Spleen (tissue), 11 donors: Measurements from ENCODE around the gene TOM1L1. TPM values are rescaled to one million over a fixed set of nuclear protein-coding genes. Genes with fewer than 3 reads are reported as not detected.

Experiments used
- DNase-seq: peaks from one replicate; pipeline ENCODE4 v3.0.0-alpha.2; 2020
- H3K27ac ChIP-seq, 8 donors: fragments of 200-600 bp; sonication (generic) in 7 of 8; 1 replicate in 4 of 8; 2 replicates in 4 of 8; pipeline versions ENCODE4 v1.5.0 to v1.8.0; 2016 to 2021; ENCODE audit warnings: inconsistent platforms in 4 of 8, mild to moderate bottlenecking in 4 of 8, moderate library complexity in 1 of 8
- H3K27me3 ChIP-seq, 7 donors: fragments of 200-600 bp; sonication (generic) in 6 of 7; replicated peaks in 1 of 7; 1 replicate in 4 of 7; 2 replicates in 3 of 7; pipeline versions ENCODE4 v1.5.0 to v1.8.0; 2016 to 2021; ENCODE audit warnings: inconsistent platforms in 3 of 7, mild to moderate bottlenecking in 1 of 7
- H3K36me3 ChIP-seq, 6 donors: fragments of 200-600 bp; sonication (generic) in 5 of 6; 1 replicate in 4 of 6; 2 replicates in 2 of 6; pipeline versions ENCODE4 v1.5.0 to v1.8.0; 2016 to 2021; ENCODE audit warnings: inconsistent platforms in 2 of 6
- H3K4me1 ChIP-seq, 6 donors: fragments of 200-600 bp; sonication (generic) in 5 of 6; 1 replicate in 3 of 6; 2 replicates in 3 of 6; pipeline versions ENCODE4 v1.5.0 to v1.8.0; 2016 to 2021; ENCODE audit warnings: inconsistent platforms in 3 of 6
- H3K4me3 ChIP-seq, 8 donors: fragments of 200-600 bp; sonication (generic) in 7 of 8; 1 replicate in 4 of 8; 2 replicates in 4 of 8; pipeline versions ENCODE4 v1.5.0 to v1.8.0; 2016 to 2021; ENCODE audit warnings: inconsistent platforms in 4 of 8, mild to moderate bottlenecking in 4 of 8, moderate library complexity in 2 of 8
- H3K9me3 ChIP-seq, 8 donors: fragments of 200-600 bp; sonication (generic) in 7 of 8; 1 replicate in 4 of 8; 2 replicates in 4 of 8; pipeline versions ENCODE4 v1.5.0 to v1.8.0; 2016 to 2021; ENCODE audit warnings: inconsistent platforms in 4 of 8
- POLR2A ChIP-seq, 3 donors: fragments of 450-650 bp; IDR thresholded peaks; one replicate each; pipeline ENCODE4 v1.5.1; 2017; ENCODE audit warnings: antibody characterized with exemption in 3 of 3, mild to moderate bottlenecking in 1 of 3
- POLR2AphosphoS5 ChIP-seq, 3 donors: sonication (generic); formaldehyde crosslinking; IDR thresholded peaks; one replicate each; pipeline ENCODE4 v1.5.1; 2017; ENCODE audit warnings: antibody characterized with exemption in 3 of 3
- WGBS, 5 donors: extraction: QIAGEN DNeasy Blood & Tissue Kit in 3 of 5; methylation state at CpG; one replicate each; pipeline versions ENCODE4 v1.1.5 to v1.1.7; 2013 to 2018; 5-methylcytosine and 5-hydroxymethylcytosine counted together
- intact Hi-C: fragments of 100-400 bp; cut with DNase I; formaldehyde crosslinking; loops from one replicate; pipeline ENCODE4 v1.15.0; 2023; ENCODE audit warnings: low total_unique reads
- polyA plus RNA-seq, 3 donors: library from polyadenylated mRNA; stranded (reverse); fragments of 200-250 nt; gene quantifications; one replicate each; pipeline ENCODE4 v1.2.1, GENCODE V29; 2013
- total RNA-seq, 7 donors: library from RNA; depleted of rRNA in 3 of 7; stranded (reverse); fragments of >200 nt in 3 of 7; fragmentation: NEBNext Ultra II Directional in 4 of 7; extraction: Animal tissue kit (Norgen Biotek cat#: 25700) in 4 of 7; gene quantifications; one replicate each; pipeline versions ENCODE4 v1.1.0 to v1.2.1, GENCODE V29; 2016 to 2021
- TF ChIP-seq, protein P1 (sequence below), 11 experiments: fragments of 200-600 bp in 7 of 11; fragments of 450-650 bp in 4 of 11; sonication (generic) in 4 of 11; IDR thresholded peaks in 8 of 11; conservative IDR thresholded peaks in 3 of 11; 1 replicate in 7 of 11; 2 replicates in 4 of 11; pipeline versions ENCODE4 v1.4.0 to v1.8.0; 2016 to 2021; ENCODE audit warnings: antibody characterized with exemption in 11 of 11, inconsistent platforms in 4 of 11, mild to moderate bottlenecking in 1 of 11
- donor health status: healthy with polysubstance abuse.
- donor health status: DM: no; HTN: no; CAD: no; lungs with moderate emphysema.
- donor health status: DM: no; HTN: no; CAD: no.
- donor health status: Bipolar disorder and iron deficiency.
- donor health status: healthy.
- donor health status: DM: no; HTN: no; CAD: no.
- donor health status: DM: yes; HTN: yes; CAD: no.

Gene TOM1L1
- total and polyA plus RNA-seq, 10 donors, result 2.3 to 14.3 (median 4.2) TPM

DNA sequence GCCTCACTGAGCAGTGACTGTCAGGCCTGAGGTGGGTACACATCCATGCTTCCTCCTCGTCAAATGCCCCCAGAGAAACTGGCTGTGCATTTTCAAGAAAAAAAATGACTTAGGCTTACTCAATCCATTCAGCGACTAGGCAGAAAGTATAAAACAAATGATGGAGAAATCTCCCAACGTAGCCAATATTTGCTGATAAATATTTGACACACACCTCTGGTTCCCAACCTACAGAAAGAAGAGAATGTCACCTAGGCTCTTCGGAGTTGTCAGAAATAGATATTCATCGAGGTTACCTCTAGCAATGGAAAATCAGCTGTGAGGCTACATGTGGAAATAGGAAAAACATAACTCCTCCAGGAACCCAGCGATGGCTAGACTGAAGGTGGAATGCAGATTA lies 12.4 kb upstream of the TOM1L1 start:
- H3K27ac ChIP-seq, result no peak overlapping the region
- no peak for DNase-seq
- H3K9me3 ChIP-seq, result no peaks in the 10 kb centered on the region
- 75 to 84% (median 83%) methylated on average over 6 of the region's 6 CpGs for WGBS, 5 donors
- no peaks in the 10 kb centered on the region for H3K27me3 ChIP-seq
- no peak overlapping the region for H3K4me3 ChIP-seq
- intact Hi-C loops, result no loop called here
- H3K4me1 ChIP-seq, result no peaks in the 10 kb centered on the region
- no peak for TF ChIP-seq POLR2AphosphoS5 (IDR thresholded peaks at IDR 0.05)
- no peak for TF ChIP-seq POLR2A (IDR thresholded peaks at IDR 0.05)
- TF ChIP-seq, protein P1, sequence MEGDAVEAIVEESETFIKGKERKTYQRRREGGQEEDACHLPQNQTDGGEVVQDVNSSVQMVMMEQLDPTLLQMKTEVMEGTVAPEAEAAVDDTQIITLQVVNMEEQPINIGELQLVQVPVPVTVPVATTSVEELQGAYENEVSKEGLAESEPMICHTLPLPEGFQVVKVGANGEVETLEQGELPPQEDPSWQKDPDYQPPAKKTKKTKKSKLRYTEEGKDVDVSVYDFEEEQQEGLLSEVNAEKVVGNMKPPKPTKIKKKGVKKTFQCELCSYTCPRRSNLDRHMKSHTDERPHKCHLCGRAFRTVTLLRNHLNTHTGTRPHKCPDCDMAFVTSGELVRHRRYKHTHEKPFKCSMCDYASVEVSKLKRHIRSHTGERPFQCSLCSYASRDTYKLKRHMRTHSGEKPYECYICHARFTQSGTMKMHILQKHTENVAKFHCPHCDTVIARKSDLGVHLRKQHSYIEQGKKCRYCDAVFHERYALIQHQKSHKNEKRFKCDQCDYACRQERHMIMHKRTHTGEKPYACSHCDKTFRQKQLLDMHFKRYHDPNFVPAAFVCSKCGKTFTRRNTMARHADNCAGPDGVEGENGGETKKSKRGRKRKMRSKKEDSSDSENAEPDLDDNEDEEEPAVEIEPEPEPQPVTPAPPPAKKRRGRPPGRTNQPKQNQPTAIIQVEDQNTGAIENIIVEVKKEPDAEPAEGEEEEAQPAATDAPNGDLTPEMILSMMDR (IDR thresholded peaks at IDR 0.05 in 8 of 11, conservative IDR thresholded peaks at IDR 0.05 in 3 of 11), result no peak
- H3K36me3 ChIP-seq, result no peaks in the 10 kb centered on the region

DNA sequence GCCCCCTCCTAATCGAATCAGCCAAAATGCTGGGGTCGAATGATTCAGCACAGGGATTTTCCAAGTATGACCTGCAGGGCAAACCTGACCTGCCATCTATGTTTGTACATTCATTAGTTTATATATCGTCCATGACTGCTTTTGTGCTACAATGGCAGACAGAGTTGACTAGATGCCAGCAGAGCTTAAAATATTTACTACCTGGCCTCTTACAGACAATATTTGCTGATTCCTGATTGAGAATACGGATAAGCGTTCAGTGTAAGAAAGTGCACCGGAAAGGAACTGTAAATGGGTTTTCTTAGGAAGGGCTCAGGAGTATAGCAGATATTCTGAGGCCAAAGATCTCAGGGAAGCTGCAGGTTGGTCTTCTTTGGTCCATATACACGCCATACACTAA lies 11.7 kb upstream of the TOM1L1 start:
- H3K36me3 ChIP-seq, result no peaks in the 10 kb centered on the region
- no peaks in the 10 kb centered on the region for H3K27me3 ChIP-seq
- no peaks in the 10 kb centered on the region for H3K9me3 ChIP-seq
- intact Hi-C loops, result no loop called here
- H3K27ac ChIP-seq, result no peak overlapping the region
- TF ChIP-seq, protein P1 (IDR thresholded peaks at IDR 0.05 in 8 of 11, conservative IDR thresholded peaks at IDR 0.05 in 3 of 11), result no peak
- TF ChIP-seq POLR2A (IDR thresholded peaks at IDR 0.05) (no peak), POLR2AphosphoS5 (IDR thresholded peaks at IDR 0.05) (no peak)
- 72 to 87% (median 82%) methylated on average over 7 of the region's 7 CpGs for whole genome bisulfite sequencing, 5 donors
- no peak overlapping the region for H3K4me3 ChIP-seq
- no peaks in the 10 kb centered on the region for H3K4me1 ChIP-seq
- no peak for DNase-seq

DNA sequence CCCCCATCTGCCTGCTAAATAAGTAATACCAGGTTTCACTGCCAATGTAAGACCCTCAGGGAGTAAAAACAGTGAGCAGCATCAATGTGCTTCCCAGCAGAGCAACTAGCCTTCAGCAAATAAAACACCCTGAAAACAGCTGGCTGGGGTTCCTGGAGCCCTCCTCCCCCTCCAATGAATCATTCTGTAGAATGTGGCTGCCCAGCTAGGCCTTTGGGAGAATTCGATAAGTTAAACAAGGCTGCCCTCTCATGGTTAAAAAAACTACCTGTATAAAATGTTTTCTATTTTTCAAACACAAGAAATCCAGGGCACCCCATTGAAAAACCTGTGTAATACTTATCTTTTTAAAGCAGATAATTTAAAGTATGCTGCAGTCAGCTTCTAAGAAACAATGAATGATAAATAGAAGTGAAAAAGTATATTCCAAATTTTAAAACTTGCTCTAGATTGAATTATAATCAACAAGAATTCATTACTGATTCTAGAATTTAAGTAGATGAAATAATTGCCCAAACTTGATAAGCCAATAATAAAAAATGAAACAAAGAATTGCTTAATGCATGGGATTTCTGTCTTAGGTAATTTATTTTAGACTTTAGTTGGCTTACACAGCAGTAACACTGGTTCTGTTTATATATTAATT lies 9.4 kb upstream of the TOM1L1 start:
- 0 to 6% (median 5%) methylated on average over 1 of the region's 1 CpG for WGBS, 5 donors
- Histone ChIP-seq H3K9me3 (no peaks in the 10 kb centered on the region), H3K4me3 (no peak overlapping the region), H3K27me3 (peaks cover 0 to 7% (median 0%) of the 10 kb centered on the region in 7 donors), H3K27ac (no peak overlapping the region), H3K4me1 (no peaks in the 10 kb centered on the region), H3K36me3 (no peaks in the 10 kb centered on the region)
- intact Hi-C loops, result no loop called here
- TF ChIP-seq POLR2A (IDR thresholded peaks at IDR 0.05), result no peak
- TF ChIP-seq, protein P1 (IDR thresholded peaks at IDR 0.05 in 8 of 11, conservative IDR thresholded peaks at IDR 0.05 in 3 of 11), result no peak
- no peak for TF ChIP-seq POLR2AphosphoS5 (IDR thresholded peaks at IDR 0.05)
- no peak for DNase-seq

DNA sequence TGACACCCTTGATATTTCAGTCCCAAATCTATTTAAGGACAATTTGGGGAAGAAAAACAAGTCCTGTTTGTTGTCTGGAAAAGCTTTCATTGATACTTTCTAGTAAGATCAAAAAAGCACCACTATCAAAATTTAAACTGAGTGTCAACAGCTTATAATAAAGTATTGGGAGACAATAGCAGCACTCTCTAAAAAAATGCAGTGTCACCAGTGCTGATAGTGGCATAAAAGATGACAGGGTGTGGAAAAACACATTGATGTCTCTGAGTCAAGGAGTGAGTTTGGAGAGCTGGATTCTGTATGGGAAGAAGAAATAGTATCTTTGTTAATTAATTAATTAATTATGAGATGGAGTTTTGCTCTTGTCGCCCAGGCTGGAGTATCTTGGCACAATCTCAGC lies 8.3 kb upstream of the TOM1L1 start:
- peaks cover 0 to 14% (median 0%) of the 10 kb centered on the region in 7 donors for H3K27me3 ChIP-seq
- H3K9me3 ChIP-seq, result no peaks in the 10 kb centered on the region
- WGBS, 5 donors, result 75 to 96% (median 86%) methylated on average over 1 of the region's 1 CpG
- no peaks in the 10 kb centered on the region for H3K4me1 ChIP-seq
- no peak overlapping the region for H3K27ac ChIP-seq
- TF ChIP-seq, protein P1 (IDR thresholded peaks at IDR 0.05 in 8 of 11, conservative IDR thresholded peaks at IDR 0.05 in 3 of 11), result no peak
- TF ChIP-seq POLR2A (IDR thresholded peaks at IDR 0.05) (no peak), POLR2AphosphoS5 (IDR thresholded peaks at IDR 0.05) (no peak)
- no peak overlapping the region for H3K4me3 ChIP-seq
- intact Hi-C loops, result no loop called here
- no peak for DNase-seq
- H3K36me3 ChIP-seq, result no peaks in the 10 kb centered on the region
